ENCODE results near the gene KCNJ5.

The KCNJ5 gene

GRCh38 chr11:128921793-128922192 is 30.6 kb downstream of the KCNJ5 start:
- no peak for TF ChIP-seq CTCF (IDR thresholded peaks at IDR 0.05; ENCODE audit: low read depth, low read length)
- no peak overlapping the region for H3K4me3 ChIP-seq (replicated peaks in 1 of 2; ENCODE audit: low read depth in 2 of 2, low read length in 2 of 2)
- no peak for DNase-seq (ENCODE audit: low read depth in 2 of 2)

- no peak for DNase-seq (ENCODE audit: low read depth in 2 of 2)
- no peak overlapping the region for H3K4me3 ChIP-seq (replicated peaks in 1 of 2; ENCODE audit: low read depth in 2 of 2, low read length in 2 of 2)
- no peak for TF ChIP-seq CTCF (IDR thresholded peaks at IDR 0.05; ENCODE audit: low read depth, low read length)
These were observed 32.9 kb downstream of the KCNJ5 start for GRCh38 chr11:128924104-128924503.

GRCh38 chr11:128924510-128925249 is 33.5 kb downstream of the KCNJ5 start:
- DNase-seq (ENCODE audit: low read depth in 2 of 2) = no peak
- TF ChIP-seq CTCF (IDR thresholded peaks at IDR 0.05; ENCODE audit: low read depth, low read length) = no peak

GRCh38 chr11:128925250-128925600 is 34.1 kb downstream of the KCNJ5 start:
- H3K4me3 ChIP-seq (replicated peaks in 1 of 2; ENCODE audit: low read depth in 2 of 2, low read length in 2 of 2) = no peak overlapping the region
- DNase-seq (ENCODE audit: low read depth in 2 of 2) = no peak
- TF ChIP-seq CTCF (IDR thresholded peaks at IDR 0.05; ENCODE audit: low read depth, low read length) = no peak

More at GRCh38 chr11:128924510-128925249, 33.5 kb downstream of the KCNJ5 start:
- no peak overlapping the region for H3K4me3 ChIP-seq (replicated peaks in 1 of 2; ENCODE audit: low read depth in 2 of 2, low read length in 2 of 2)

GRCh38 chr11:128926000-128926399 is 34.8 kb downstream of the KCNJ5 start:
- no peak for DNase-seq (ENCODE audit: low read depth in 2 of 2)
- no peak overlapping the region for H3K4me3 ChIP-seq (replicated peaks in 1 of 2; ENCODE audit: low read depth in 2 of 2, low read length in 2 of 2)
- TF ChIP-seq CTCF (IDR thresholded peaks at IDR 0.05; ENCODE audit: low read depth, low read length) = no peak

- H3K4me3 ChIP-seq (replicated peaks in 1 of 2; ENCODE audit: low read depth in 2 of 2, low read length in 2 of 2) = no peak overlapping the region
- no peak for DNase-seq (ENCODE audit: low read depth in 2 of 2)
- TF ChIP-seq CTCF (IDR thresholded peaks at IDR 0.05; ENCODE audit: low read depth, low read length) = no peak
These were observed 35.4 kb downstream of the KCNJ5 start for GRCh38 chr11:128926437-128927107.
